ENCODE data around the gene TUBAL3. TPM values are rescaled to one million over a fixed set of nuclear protein-coding genes. Genes with fewer than 3 reads are reported as not detected.

The TUBAL3 gene
- total and polyA plus RNA-seq, 9 of the 15 experiments (the other 6 are each of a cell fraction or from before 2014, with no cell fraction given), result 5.5 to 10.1 (median 6.9) TPM

DNA sequence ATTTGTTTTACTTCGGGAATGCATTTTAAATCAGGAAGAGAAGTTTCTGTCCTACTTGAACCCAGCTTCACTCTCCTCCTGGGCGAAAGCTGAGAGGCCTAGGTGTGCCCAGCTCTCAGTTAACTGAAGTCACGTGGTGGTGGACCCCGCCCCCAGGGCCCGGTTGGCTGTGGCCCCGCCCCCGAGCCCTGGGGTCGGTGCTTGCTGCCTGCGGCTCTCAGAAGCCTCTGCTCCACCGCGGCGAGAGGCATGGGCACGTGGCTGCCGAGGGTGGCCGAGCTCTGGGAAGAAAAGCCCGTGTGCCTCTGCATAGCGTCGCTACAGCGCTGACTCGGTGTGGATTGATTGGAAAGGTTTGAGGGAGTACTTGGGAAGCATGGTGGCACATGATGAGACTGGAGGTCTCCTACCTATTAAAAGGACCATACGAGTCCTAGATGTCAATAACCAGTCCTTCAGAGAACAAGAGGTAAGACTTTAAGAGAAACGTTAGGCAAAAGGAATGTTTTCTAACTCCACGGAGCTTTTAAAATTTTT lies 41.8 kb upstream of the TUBAL3 start (continued):
- TF ChIP-seq, protein P1, sequence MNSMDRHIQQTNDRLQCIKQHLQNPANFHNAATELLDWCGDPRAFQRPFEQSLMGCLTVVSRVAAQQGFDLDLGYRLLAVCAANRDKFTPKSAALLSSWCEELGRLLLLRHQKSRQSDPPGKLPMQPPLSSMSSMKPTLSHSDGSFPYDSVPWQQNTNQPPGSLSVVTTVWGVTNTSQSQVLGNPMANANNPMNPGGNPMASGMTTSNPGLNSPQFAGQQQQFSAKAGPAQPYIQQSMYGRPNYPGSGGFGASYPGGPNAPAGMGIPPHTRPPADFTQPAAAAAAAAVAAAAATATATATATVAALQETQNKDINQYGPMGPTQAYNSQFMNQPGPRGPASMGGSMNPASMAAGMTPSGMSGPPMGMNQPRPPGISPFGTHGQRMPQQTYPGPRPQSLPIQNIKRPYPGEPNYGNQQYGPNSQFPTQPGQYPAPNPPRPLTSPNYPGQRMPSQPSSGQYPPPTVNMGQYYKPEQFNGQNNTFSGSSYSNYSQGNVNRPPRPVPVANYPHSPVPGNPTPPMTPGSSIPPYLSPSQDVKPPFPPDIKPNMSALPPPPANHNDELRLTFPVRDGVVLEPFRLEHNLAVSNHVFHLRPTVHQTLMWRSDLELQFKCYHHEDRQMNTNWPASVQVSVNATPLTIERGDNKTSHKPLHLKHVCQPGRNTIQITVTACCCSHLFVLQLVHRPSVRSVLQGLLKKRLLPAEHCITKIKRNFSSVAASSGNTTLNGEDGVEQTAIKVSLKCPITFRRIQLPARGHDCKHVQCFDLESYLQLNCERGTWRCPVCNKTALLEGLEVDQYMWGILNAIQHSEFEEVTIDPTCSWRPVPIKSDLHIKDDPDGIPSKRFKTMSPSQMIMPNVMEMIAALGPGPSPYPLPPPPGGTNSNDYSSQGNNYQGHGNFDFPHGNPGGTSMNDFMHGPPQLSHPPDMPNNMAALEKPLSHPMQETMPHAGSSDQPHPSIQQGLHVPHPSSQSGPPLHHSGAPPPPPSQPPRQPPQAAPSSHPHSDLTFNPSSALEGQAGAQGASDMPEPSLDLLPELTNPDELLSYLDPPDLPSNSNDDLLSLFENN (IDR thresholded peaks at IDR 0.05; ENCODE audit: low read depth in 2 of 2, low read length in 2 of 2), result 0 out of 4 replicates have a peak, but pooled peaks of 1 of the 2 experiments have one; percentile 60
- TF ChIP-seq NEUROD1 (IDR thresholded peaks at IDR 0.05; ENCODE audit: borderline replicate concordance, low read depth, low read length, partially characterized antibody) (peak; percentile 45), RBM22 (IDR thresholded peaks at IDR 0.05; ENCODE audit: low read depth, low read length, poor library complexity, severe bottlenecking) (peak; percentile 18), ELK3 (CRISPR knock-in tag; IDR thresholded peaks at IDR 0.05) (no peak), IRF2 (CRISPR knock-in tag; IDR thresholded peaks at IDR 0.05) (no peak), ATF7 (IDR thresholded peaks at IDR 0.05) (0 out of 2 replicates have a peak, but pooled peaks have one; percentile 58), ZNF707 (CRISPR knock-in tag; conservative IDR thresholded peaks at IDR 0.05) (no peak; the same call in 1 of the 2 replicates), CBFA2T2 (conservative IDR thresholded peaks at IDR 0.05) (peak; percentile 79), PRPF4 (IDR thresholded peaks at IDR 0.05; ENCODE audit: insufficient read depth, low read depth, low read length, poor library complexity, severe bottlenecking) (no peak), JUN (IDR thresholded peaks at IDR 0.05; ENCODE audit: borderline replicate concordance, low read depth, low read length) (peak; percentile 10; the same call in 1 of the 2 replicates), JUN (CRISPR knock-in tag; IDR thresholded peaks at IDR 0.05; ENCODE audit: borderline replicate concordance) (no peak), USF2 (CRISPR knock-in tag; IDR thresholded peaks at IDR 0.05) (peak; percentile 96), HNRNPL (IDR thresholded peaks at IDR 0.05; ENCODE audit: low read depth, low read length) (no peak), ZNF184 (CRISPR knock-in tag; IDR thresholded peaks at IDR 0.05) (no peak), MXI1 (IDR thresholded peaks at IDR 0.05; ENCODE audit: low read depth, low read length) (peak; percentile 95), ZBTB12 (CRISPR knock-in tag; IDR thresholded peaks at IDR 0.05) (no peak), SOX6 (IDR thresholded peaks at IDR 0.05) (peak; percentile 52; the same call in 1 of the 2 replicates), POLR2AphosphoS5 (IDR thresholded peaks at IDR 0.05; ENCODE audit: control insufficient read depth, insufficient read depth, low read depth, low read length) (peak; percentile 97)

All from K562 (cell line).